NCI-H69 (cell line): Measurements from ENCODE around the gene BPTF.
A peak's percentile ranks its signal among the peaks of the same experiment; 100 is the strongest.
"Not testable (repeated sequence)": the region's sequence is repeated elsewhere in the genome, so short reads cannot be mapped to it uniquely, and the experiment has no call there.

Experiments
- DNase-seq: peaks from one replicate; lab custom pipeline; 2025; lab: John Stamatoyannopoulos, UW

The BPTF gene

DNA sequence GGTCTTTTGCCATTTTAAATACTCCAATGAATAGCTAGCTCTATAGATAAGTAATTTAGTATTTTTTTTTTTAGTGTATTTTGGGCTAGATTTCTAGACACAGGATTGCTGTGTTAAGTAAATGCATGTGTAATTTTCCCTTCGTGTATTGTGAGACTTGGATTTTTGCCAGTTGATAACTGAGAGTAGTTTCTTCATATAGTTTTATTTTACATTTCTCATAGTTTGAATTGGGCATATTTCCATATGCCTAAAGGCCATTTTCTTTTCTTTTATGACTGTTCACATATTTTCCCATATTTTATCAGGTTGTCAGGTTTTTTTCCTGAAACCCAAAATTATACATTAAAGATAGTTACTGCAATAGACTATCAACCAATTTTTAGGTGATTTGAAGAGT lies 59.4 kb downstream of the BPTF start:
- no peak for DNase-seq

GRCh38 chr17:67891481-67892119 lies 66.3 kb downstream of the BPTF start:
- no peak for DNase-seq

DNA sequence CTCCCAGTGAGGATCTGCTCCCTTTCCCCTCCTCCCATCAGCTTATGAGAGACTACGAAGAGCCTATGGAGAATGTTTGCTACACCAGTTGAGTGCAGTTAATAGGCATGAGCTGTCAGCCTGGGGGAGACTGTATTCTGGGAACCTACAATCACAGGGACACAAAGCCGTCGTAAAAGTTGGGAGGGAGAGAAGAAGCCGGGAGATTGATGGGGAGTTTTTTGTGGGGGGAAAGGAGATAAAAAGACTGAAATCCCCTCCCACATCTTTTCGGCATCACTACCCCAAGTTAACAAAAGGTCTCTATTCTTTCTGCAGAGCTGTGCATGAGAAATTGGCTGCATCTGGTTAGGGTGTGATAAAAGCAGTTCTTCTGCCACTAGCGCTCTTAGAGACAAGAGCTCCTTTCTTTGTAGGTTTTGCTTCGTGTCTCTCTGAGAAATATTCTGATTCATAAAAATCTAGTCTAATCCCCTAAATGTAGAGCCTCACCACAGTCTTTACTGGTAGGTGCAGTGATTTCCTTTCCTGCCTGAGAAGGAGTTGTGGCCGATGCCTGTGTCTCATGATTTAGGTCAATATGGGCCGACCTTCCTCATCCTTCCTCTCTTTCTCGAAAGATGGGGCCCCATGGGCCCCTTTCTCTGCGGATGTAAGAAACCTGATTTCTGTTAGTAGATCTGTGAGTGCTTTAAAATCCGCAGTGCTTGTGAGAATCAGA lies 77.4 kb downstream of the BPTF start:
- DNase-seq = no peak

GRCh38 chr17:67905298-67905697 lies 80.0 kb downstream of the BPTF start:
- DNase-seq = not testable (repeated sequence)

DNA sequence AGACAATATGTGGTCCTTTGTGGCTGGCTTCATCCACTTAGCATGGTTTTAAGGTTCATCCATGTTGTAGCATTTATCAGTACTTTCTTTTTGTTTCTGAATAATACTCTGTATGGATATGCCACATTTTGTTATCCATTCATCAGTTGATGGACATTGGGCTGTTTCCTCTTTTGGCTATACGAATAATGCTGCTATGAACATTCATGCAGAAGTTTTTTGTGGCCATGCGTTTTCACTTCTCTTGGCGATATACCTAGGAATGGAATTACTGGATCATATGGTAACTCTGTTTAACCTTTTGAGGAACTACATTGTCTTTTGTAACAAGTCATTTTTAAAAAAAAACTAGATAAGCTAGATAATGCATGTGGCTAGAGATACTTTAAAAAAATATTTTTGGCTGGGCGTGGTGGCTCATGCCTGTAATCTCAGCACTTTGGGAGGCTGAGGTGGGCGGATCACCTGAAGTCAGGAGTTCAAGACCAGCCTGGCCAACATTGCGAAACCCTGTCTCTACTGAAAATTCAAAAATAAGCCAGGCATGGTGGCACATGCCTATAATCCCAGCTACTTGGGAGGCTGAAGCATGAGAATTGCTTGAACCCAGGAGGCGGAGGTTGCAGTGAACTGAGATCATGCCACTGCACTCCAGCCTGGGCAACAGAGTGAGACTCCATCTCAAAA lies 85.0 kb downstream of the BPTF start:
- not testable (repeated sequence) for DNase-seq

DNA sequence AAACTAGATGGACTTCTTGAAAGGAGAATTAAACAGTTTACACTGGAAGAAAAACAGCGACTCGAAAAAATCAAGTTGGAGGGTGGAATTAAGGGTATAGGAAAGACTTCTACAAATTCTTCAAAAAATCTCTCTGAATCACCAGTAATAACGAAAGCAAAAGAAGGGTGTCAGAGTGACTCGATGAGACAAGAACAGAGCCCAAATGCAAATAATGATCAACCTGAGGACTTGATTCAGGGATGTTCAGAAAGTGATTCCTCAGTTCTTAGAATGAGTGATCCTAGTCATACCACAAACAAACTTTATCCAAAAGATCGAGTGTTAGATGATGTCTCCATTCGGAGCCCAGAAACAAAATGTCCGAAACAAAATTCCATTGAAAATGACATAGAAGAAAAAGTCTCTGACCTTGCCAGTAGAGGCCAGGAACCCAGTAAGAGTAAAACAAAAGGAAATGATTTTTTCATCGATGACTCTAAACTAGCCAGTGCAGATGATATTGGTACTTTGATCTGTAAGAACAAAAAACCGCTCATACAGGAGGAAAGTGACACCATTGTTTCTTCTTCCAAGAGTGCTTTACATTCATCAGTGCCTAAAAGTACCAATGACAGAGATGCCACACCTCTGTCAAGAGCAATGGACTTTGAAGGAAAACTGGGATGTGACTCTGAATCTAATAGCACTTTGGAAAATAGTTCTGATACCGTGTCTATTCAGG lies 85.9 kb downstream of the BPTF start:
- no peak for DNase-seq

GRCh38 chr17:67912088-67912487 lies 86.8 kb downstream of the BPTF start:
- DNase-seq = no peak

DNA sequence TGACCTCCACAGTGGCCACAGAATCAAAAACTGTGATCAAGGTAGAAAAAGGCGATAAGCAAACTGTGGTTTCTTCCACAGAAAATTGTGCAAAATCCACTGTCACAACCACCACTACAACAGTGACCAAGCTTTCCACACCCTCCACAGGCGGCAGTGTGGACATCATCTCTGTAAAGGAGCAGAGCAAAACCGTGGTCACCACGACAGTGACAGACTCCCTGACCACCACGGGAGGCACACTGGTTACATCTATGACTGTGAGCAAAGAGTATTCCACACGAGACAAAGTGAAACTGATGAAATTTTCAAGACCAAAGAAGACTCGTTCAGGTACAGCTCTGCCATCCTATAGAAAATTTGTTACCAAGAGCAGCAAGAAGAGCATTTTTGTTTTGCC lies 87.4 kb downstream of the BPTF start:
- DNase-seq = no peak

- no peak for DNase-seq
Observed at GRCh38 chr17:67920212-67920611, 94.9 kb downstream of the BPTF start.

GRCh38 chr17:67922503-67922902 lies 97.2 kb downstream of the BPTF start:
- no peak for DNase-seq

DNA sequence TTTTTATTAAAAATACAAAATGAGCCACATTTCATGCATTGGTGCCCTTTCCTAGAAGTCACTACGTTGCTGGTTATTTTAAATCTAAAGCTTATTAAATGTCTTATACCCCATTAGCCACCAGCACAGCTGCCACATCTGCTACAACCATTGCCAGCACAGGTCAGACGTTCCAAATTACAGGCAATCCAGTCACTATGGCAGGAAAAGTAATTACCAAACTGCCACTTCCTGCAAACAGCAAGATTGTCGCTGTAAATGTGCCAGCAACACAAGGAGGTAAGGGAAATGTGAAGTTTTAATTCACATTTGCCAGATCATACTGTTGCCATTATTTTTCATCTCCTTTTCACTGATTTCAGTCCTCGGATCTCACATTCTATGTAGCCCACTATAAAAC lies 103.5 kb downstream of the BPTF start:
- DNase-seq = not testable (repeated sequence)

- no peak for DNase-seq
Observed at GRCh38 chr17:67931227-67931626, 105.9 kb downstream of the BPTF start.

DNA sequence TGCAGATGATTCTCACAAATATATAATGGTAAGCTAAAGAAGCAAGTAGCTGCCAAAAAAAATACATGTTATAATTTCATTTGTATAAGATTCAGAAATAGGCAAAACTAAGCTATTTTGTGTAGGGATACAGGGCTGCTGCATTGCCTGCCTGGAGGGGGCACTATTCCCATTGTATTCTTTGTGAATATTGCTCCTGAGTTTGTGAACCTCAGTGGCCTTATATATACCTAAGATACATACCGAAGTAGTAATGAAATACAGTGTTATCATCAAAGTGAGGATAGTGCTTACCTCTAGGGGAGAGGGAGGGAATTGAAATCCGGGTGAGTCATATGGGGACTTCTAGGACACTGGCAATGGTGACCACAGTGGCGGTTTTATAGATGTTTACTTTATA lies 117.5 kb downstream of the BPTF start:
- DNase-seq = peak; percentile 16

DNA sequence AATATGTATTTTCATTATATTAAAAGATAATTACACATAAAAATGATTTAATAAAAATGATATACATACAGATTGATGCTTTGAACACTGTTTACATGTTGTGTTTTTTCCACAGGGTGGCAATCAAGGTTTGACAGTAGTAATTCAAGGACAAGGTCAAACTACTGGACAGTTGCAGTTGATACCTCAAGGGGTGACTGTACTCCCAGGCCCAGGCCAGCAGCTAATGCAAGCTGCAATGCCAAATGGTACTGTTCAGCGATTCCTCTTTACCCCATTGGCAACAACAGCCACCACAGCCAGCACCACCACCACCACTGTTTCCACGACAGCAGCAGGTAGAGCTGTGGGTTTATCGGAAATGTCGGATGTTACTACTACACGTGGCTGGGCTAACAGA lies 118.7 kb downstream of the BPTF start:
- DNase-seq = no peak

DNA sequence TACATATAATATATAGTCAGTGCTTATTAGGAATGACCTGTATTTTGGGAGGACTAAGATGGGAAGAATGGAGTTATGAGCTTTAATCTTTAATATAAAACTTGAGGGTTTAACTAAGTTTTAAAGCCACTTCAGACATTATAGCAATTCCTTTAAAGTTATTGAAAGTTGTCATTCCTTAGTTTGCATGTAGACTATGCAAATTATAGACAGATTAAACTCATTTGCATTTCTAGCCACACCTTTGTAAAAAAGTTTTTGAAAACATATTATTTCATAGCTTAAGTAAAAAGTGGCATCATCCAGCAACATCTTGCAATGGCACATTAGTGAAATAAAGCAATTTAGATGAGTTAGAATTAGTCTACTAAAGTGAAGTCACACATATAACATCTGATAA lies 121.2 kb downstream of the BPTF start:
- DNase-seq = no peak

DNA sequence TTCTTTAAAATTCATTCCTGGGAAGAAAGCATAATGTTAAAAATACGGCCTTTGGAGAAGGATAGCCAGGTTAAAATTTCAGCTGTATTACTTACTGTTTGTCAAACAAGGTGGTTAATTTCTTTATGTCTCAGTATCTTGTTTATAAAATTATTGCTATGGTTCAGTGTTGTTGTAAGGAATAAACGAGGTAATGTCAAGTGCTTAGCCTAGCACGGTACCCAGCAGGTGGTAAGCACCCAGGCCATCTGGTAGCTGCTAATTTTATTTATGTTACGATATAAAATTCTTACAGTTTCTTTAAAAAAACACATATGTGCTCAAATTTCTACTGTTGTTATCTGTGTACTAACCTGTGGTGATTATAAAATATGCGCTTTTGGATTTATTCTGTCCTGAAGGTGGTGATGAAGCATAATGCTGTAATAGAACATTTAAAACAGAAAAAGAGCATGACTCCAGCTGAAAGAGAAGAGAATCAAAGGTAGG lies 122.1 kb downstream of the BPTF start:
- no peak for DNase-seq

- no peak for DNase-seq
Observed at GRCh38 chr17:67950945-67951344, 125.6 kb downstream of the BPTF start.

DNA sequence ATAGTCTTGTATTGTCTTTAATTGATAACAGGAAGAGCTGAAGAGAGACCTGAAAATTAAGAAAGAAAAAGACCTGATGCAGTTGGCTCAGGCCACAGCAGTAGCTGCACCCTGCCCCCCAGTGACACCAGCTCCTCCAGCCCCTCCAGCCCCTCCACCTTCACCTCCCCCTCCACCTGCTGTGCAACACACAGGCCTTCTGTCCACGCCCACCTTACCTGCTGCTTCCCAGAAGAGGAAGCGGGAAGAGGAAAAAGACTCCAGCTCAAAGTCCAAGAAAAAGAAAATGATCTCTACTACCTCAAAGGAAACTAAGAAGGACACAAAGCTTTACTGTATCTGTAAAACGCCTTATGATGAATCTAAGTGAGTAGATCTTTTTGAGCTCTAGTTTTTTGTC lies 134.2 kb downstream of the BPTF start:
- peak; percentile 61 for DNase-seq

DNA sequence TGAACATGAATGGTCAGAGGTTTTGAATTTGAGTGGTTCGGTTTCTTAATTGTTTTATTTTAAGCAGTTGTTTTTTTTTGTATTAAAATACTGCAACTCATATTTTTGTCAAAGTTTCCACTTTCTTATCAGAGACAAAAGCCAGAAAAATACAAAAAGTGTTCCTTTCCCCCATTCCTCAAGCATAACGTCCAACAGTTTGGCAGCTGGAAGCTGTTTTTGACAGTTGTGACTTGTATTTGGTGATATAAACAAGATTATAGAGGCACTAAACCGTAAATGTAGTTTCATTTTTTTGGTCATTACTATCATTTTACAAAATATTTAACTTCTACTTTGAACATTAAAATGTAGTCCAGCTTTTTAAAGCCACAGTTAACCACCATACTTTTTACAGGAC lies 135.0 kb downstream of the BPTF start:
- DNase-seq = not testable (repeated sequence)

GRCh38 chr17:67962156-67962555 lies 136.9 kb downstream of the BPTF start:
- DNase-seq = not testable (repeated sequence)

- DNase-seq = peak; percentile 78
Observed at GRCh38 chr17:67963145-67963572, 137.9 kb downstream of the BPTF start.

DNA sequence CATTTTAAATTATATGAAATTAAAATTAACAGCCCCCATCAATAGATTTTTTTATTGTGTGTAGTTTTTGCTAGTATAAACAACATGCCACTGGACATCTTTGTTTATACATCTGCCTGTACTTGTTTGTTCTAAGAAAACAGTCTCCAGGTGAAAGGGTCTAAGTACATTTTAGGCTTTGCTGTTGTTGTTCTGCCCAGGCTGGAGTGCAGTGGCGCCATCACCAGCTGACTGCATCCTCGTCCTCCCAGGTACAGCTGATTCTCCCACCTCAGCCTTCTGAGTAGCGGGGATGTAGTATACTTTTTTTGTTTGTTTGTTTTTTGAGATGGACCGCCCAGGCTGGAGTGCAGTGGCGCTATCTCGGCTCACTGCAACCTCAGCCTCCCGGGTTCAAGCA lies 145.5 kb downstream of the BPTF start:
- no peak for DNase-seq
